ENCODE data around the gene YIPF4. TPM values are rescaled to one million over a fixed set of nuclear protein-coding genes. Genes with fewer than 3 reads are reported as not detected.

Gene YIPF4
- total and polyA plus RNA-seq, 2 experiments from 2014 or later: 8.8 to 68.8 TPM

- no peaks in the 10 kb centered on the region for H3K36me3 ChIP-seq
- H3K27me3 ChIP-seq: no peaks in the 10 kb centered on the region
- H3K9me3 ChIP-seq (ENCODE audit: low read depth): no peaks in the 10 kb centered on the region
- H3K27ac ChIP-seq: no peak overlapping the region
- DNase-seq (ENCODE audit: low read depth in 1 of 2, low spot score in 1 of 2): no peak
- no peak overlapping the region for H3K4me3 ChIP-seq
- no peaks in the 10 kb centered on the region for H3K4me1 ChIP-seq (ENCODE audit: low read depth)
- no peak for TF ChIP-seq CTCF (IDR thresholded peaks at IDR 0.05; ENCODE audit: low read depth, low read length)
Observed at GRCh38 chr2:32250290-32250689, 27.4 kb upstream of the YIPF4 start.

- no peak for TF ChIP-seq CTCF (IDR thresholded peaks at IDR 0.05; ENCODE audit: low read depth, low read length)
- no peak for DNase-seq (ENCODE audit: low read depth in 1 of 2, low spot score in 1 of 2)
- Histone ChIP-seq H3K4me3 (no peak overlapping the region), H3K4me1 (ENCODE audit: low read depth) (no peaks in the 10 kb centered on the region), H3K27ac (no peak overlapping the region), H3K9me3 (ENCODE audit: low read depth) (no peaks in the 10 kb centered on the region), H3K36me3 (no peaks in the 10 kb centered on the region), H3K27me3 (no peaks in the 10 kb centered on the region)
Observed at GRCh38 chr2:32258242-32258641, 19.5 kb upstream of the YIPF4 start.

- Histone ChIP-seq H3K36me3 (no peaks in the 10 kb centered on the region), H3K27ac (no peak overlapping the region), H3K4me3 (no peak overlapping the region), H3K4me1 (ENCODE audit: low read depth) (no peaks in the 10 kb centered on the region), H3K9me3 (ENCODE audit: low read depth) (no peaks in the 10 kb centered on the region), H3K27me3 (no peaks in the 10 kb centered on the region)
- TF ChIP-seq CTCF (IDR thresholded peaks at IDR 0.05; ENCODE audit: low read depth, low read length): no peak
- DNase-seq (ENCODE audit: low read depth in 1 of 2, low spot score in 1 of 2): no peak
Observed at GRCh38 chr2:32260376-32260775, 17.3 kb upstream of the YIPF4 start.

GRCh38 chr2:32262105-32262504 is 15.6 kb upstream of the YIPF4 start:
- no peak overlapping the region for H3K4me3 ChIP-seq
- no peak overlapping the region for H3K27ac ChIP-seq
- H3K36me3 ChIP-seq: no peaks in the 10 kb centered on the region
- TF ChIP-seq CTCF (IDR thresholded peaks at IDR 0.05; ENCODE audit: low read depth, low read length): no peak
- H3K9me3 ChIP-seq (ENCODE audit: low read depth): no peaks in the 10 kb centered on the region
- no peaks in the 10 kb centered on the region for H3K4me1 ChIP-seq (ENCODE audit: low read depth)
- no peak for DNase-seq (ENCODE audit: low read depth in 1 of 2, low spot score in 1 of 2)
- peaks cover 6% of the 10 kb centered on the region for H3K27me3 ChIP-seq

- Histone ChIP-seq H3K9me3 (ENCODE audit: low read depth) (no peaks in the 10 kb centered on the region), H3K4me1 (ENCODE audit: low read depth) (no peaks in the 10 kb centered on the region), H3K27me3 (peaks cover 8% of the 10 kb centered on the region), H3K4me3 (no peak within 1 kb of the TSS), H3K27ac (no peak within 1 kb of the TSS), H3K36me3 (no peaks in the 10 kb centered on the region)
- DNase-seq (ENCODE audit: low read depth in 1 of 2, low spot score in 1 of 2): no peak
- no peak for TF ChIP-seq CTCF (IDR thresholded peaks at IDR 0.05; ENCODE audit: low read depth, low read length)
Observed at GRCh38 chr2:32264422-32265105, 13.1 kb upstream of the YIPF4 start, which contains the start of gene NLRC4. Gene NLRC4, minus strand, starts transcription at chr2:32264886. Its CDS starts 8,111 bp downstream, at chr2:32256775.

Data from cardiac muscle cell (in vitro differentiated cells and primary cell).